NCI-H2107 (cell line): Measurements from ENCODE around the gene CPA5.

Experiments
- DNase-seq: peaks from one replicate; lab custom pipeline; 2025; lab: John Stamatoyannopoulos, UW

CPA5 gene

GRCh38 chr7:130379019-130379418 lies 34.4 kb downstream of the CPA5 start:
- DNase-seq = no peak

GRCh38 chr7:130379532-130379920 lies 34.9 kb downstream of the CPA5 start:
- DNase-seq = no peak

GRCh38 chr7:130379921-130380860 lies 35.6 kb downstream of the CPA5 start, which contains the start of gene CPA1:
TSS of gene CPA1 (plus strand) at chr7:130380494. CDS start at chr7:130380521, 27 bp downstream.
- no peak for DNase-seq

GRCh38 chr7:130380861-130381455 lies 36.3 kb downstream of the CPA5 start:
- no peak for DNase-seq

- no peak for DNase-seq
Measured at GRCh38 chr7:130381468-130382312, 37.1 kb downstream of the CPA5 start.

- DNase-seq = no peak
Measured at GRCh38 chr7:130383187-130383980, 38.8 kb downstream of the CPA5 start.

GRCh38 chr7:130384371-130384801 lies 39.8 kb downstream of the CPA5 start:
- no peak for DNase-seq

GRCh38 chr7:130384841-130385599 lies 40.4 kb downstream of the CPA5 start:
- DNase-seq = no peak

GRCh38 chr7:130385600-130386066 lies 41.0 kb downstream of the CPA5 start:
- DNase-seq = no peak

GRCh38 chr7:130386876-130387275 lies 42.3 kb downstream of the CPA5 start:
- DNase-seq = no peak

GRCh38 chr7:130387306-130387627 lies 42.7 kb downstream of the CPA5 start:
- DNase-seq = no peak

GRCh38 chr7:130387628-130388403 lies 43.2 kb downstream of the CPA5 start:
- DNase-seq = no peak

- no peak for DNase-seq
Measured at GRCh38 chr7:130388671-130389070, 44.1 kb downstream of the CPA5 start.

GRCh38 chr7:130390486-130390885 lies 45.9 kb downstream of the CPA5 start:
- no peak for DNase-seq

GRCh38 chr7:130393101-130393561 lies 48.5 kb downstream of the CPA5 start:
- no peak for DNase-seq

- DNase-seq = no peak
Measured at GRCh38 chr7:130393841-130394411, 49.3 kb downstream of the CPA5 start.

- DNase-seq = no peak
Measured at GRCh38 chr7:130394421-130395195, 50.0 kb downstream of the CPA5 start.

GRCh38 chr7:130395421-130395820 lies 50.8 kb downstream of the CPA5 start:
- DNase-seq = no peak

- no peak for DNase-seq
Measured at GRCh38 chr7:130396109-130396508, 51.5 kb downstream of the CPA5 start.
